ENCODE data around the gene SORD. TPM values are rescaled to one million over a fixed set of nuclear protein-coding genes. Genes with fewer than 3 reads are reported as not detected.
"Not testable (repeated sequence)": the region's sequence is repeated elsewhere in the genome, so short reads cannot be mapped to it uniquely, and the experiment has no call there.

SORD gene
- total RNA-seq, 1 donor from 2014 or later = 23.2 TPM

- DNase-seq (ENCODE audit: low read depth) (peak; percentile 27), FAIRE-seq (no peak)
- Histone ChIP-seq H3K4me3 (ENCODE audit: low read depth, low read length) (peak overlapping the region; percentile 85), H3K27me3 (ENCODE audit: control insufficient read depth, insufficient read depth, low read length) (no peaks in the 10 kb centered on the region), H3K36me3 (ENCODE audit: control insufficient read depth, insufficient read depth, low read length) (no peaks in the 10 kb centered on the region)
- TF ChIP-seq CTCF (IDR thresholded peaks at IDR 0.05; ENCODE audit: insufficient read depth, low read length, severe bottlenecking) = no peak
These were observed 747 bp downstream of the SORD start for GRCh38 chr15:45023659-45024225.

- H3K27me3 ChIP-seq (ENCODE audit: control insufficient read depth, insufficient read depth, low read length); DNase-seq (ENCODE audit: low read depth); H3K36me3 ChIP-seq (ENCODE audit: control insufficient read depth, insufficient read depth, low read length); H3K4me3 ChIP-seq (ENCODE audit: low read depth, low read length): not testable (repeated sequence)
- peak; percentile 66 for FAIRE-seq
These were observed 1.7 kb downstream of the SORD start for GRCh38 chr15:45024649-45025048.

GRCh38 chr15:45025627-45026026, 2.6 kb downstream of the SORD start:
- not testable (repeated sequence) for DNase-seq (ENCODE audit: low read depth); H3K36me3 ChIP-seq (ENCODE audit: control insufficient read depth, insufficient read depth, low read length); FAIRE-seq

GRCh38 chr15:45026651-45027190, 3.7 kb downstream of the SORD start:
- no peak for DNase-seq (ENCODE audit: low read depth)
- H3K27me3 ChIP-seq (ENCODE audit: control insufficient read depth, insufficient read depth, low read length) = no peaks in the 10 kb centered on the region
- FAIRE-seq = no peak
- no peaks in the 10 kb centered on the region for H3K36me3 ChIP-seq (ENCODE audit: control insufficient read depth, insufficient read depth, low read length)
- H3K4me3 ChIP-seq (ENCODE audit: low read depth, low read length) = no peak overlapping the region
- TF ChIP-seq CTCF (IDR thresholded peaks at IDR 0.05; ENCODE audit: insufficient read depth, low read length, severe bottlenecking) = no peak

More at GRCh38 chr15:45025627-45026026, 2.6 kb downstream of the SORD start:
- not testable (repeated sequence) for H3K27me3 ChIP-seq (ENCODE audit: control insufficient read depth, insufficient read depth, low read length); H3K4me3 ChIP-seq (ENCODE audit: low read depth, low read length)

- Histone ChIP-seq H3K27me3 (ENCODE audit: control insufficient read depth, insufficient read depth, low read length) (no peaks in the 10 kb centered on the region), H3K4me3 (ENCODE audit: low read depth, low read length) (no peak overlapping the region), H3K36me3 (ENCODE audit: control insufficient read depth, insufficient read depth, low read length) (no peaks in the 10 kb centered on the region)
- no peak for TF ChIP-seq CTCF (IDR thresholded peaks at IDR 0.05; ENCODE audit: insufficient read depth, low read length, severe bottlenecking)
- no peak for FAIRE-seq
- DNase-seq (ENCODE audit: low read depth) = no peak
These were observed 4.2 kb downstream of the SORD start for GRCh38 chr15:45027220-45027619.

GRCh38 chr15:45030743-45031142, 7.7 kb downstream of the SORD start:
- FAIRE-seq (no peak), DNase-seq (ENCODE audit: low read depth) (no peak)
- Histone ChIP-seq H3K4me3 (ENCODE audit: low read depth, low read length) (no peak overlapping the region), H3K27me3 (ENCODE audit: control insufficient read depth, insufficient read depth, low read length) (no peaks in the 10 kb centered on the region), H3K36me3 (ENCODE audit: control insufficient read depth, insufficient read depth, low read length) (no peaks in the 10 kb centered on the region)
- no peak for TF ChIP-seq CTCF (IDR thresholded peaks at IDR 0.05; ENCODE audit: insufficient read depth, low read length, severe bottlenecking)

- FAIRE-seq = not testable (repeated sequence)
These were observed 8.6 kb downstream of the SORD start for GRCh38 chr15:45031522-45032028.

GRCh38 chr15:45032501-45032900, 9.5 kb downstream of the SORD start:
- DNase-seq (ENCODE audit: low read depth); H3K36me3 ChIP-seq (ENCODE audit: control insufficient read depth, insufficient read depth, low read length); FAIRE-seq: not testable (repeated sequence)

More at GRCh38 chr15:45031522-45032028, 8.6 kb downstream of the SORD start:
- not testable (repeated sequence) for H3K36me3 ChIP-seq (ENCODE audit: control insufficient read depth, insufficient read depth, low read length); H3K27me3 ChIP-seq (ENCODE audit: control insufficient read depth, insufficient read depth, low read length); H3K4me3 ChIP-seq (ENCODE audit: low read depth, low read length); DNase-seq (ENCODE audit: low read depth)

GRCh38 chr15:45034087-45034486, 11.1 kb downstream of the SORD start:
- not testable (repeated sequence) for H3K4me3 ChIP-seq (ENCODE audit: low read depth, low read length); H3K36me3 ChIP-seq (ENCODE audit: control insufficient read depth, insufficient read depth, low read length); FAIRE-seq; DNase-seq (ENCODE audit: low read depth); H3K27me3 ChIP-seq (ENCODE audit: control insufficient read depth, insufficient read depth, low read length)

More at GRCh38 chr15:45032501-45032900, 9.5 kb downstream of the SORD start:
- not testable (repeated sequence) for H3K4me3 ChIP-seq (ENCODE audit: low read depth, low read length); H3K27me3 ChIP-seq (ENCODE audit: control insufficient read depth, insufficient read depth, low read length)

- not testable (repeated sequence) for FAIRE-seq; H3K27me3 ChIP-seq (ENCODE audit: control insufficient read depth, insufficient read depth, low read length); H3K36me3 ChIP-seq (ENCODE audit: control insufficient read depth, insufficient read depth, low read length); DNase-seq (ENCODE audit: low read depth); H3K4me3 ChIP-seq (ENCODE audit: low read depth, low read length)
These were observed 11.8 kb downstream of the SORD start for GRCh38 chr15:45034600-45035375.

Data from bronchial epithelial cell (primary cell).